22Rv1 (cell line): ENCODE measurements around the gene PPP1R13B.

Experiments used
- ZFX ChIP-seq: fragments of 450-650 bp; IDR thresholded peaks from 2 replicates; pipeline ENCODE4 v1.6.1; 2017; ENCODE audit warnings: antibody characterized with exemption, borderline replicate concordance
- TF ChIP-seq, protein P1 (sequence below): fragments of 450-650 bp; IDR thresholded peaks from 2 replicates; pipeline ENCODE4 v1.5.1; 2017; ENCODE audit warnings: mild to moderate bottlenecking

DNA sequence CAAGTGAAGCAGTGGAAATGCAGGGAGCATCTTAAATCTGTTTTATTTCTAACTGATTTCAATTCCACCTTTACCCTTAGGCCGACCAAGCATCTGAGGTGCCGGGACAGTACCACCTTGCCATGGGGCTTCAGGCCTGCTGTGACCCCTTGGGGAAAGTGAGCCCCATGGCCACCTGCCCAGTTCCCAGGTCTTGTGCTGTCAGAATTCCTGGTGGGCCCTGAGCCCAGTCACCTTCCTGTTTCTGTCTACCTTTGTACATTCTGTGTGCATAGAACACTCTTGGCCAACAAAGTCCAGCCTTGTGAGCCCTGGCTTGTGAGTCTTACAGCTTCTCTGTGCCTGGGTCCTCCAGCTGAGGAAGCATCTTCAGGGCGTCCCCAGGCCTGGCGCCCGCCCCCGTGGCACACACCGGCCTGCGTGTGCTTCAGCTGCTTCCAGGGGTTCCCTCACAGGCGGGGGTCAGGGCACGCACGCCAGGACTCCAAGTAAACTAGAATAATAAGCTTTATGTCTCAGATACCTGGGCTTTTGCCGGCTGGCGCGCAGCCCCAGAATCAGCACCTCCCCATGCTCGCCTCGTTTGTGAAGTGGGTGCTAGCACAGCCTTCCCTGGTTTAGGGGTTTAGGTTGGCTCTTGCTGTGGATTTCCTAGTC, 121.5 kb downstream of the PPP1R13B start:
- TF ChIP-seq, protein P1, sequence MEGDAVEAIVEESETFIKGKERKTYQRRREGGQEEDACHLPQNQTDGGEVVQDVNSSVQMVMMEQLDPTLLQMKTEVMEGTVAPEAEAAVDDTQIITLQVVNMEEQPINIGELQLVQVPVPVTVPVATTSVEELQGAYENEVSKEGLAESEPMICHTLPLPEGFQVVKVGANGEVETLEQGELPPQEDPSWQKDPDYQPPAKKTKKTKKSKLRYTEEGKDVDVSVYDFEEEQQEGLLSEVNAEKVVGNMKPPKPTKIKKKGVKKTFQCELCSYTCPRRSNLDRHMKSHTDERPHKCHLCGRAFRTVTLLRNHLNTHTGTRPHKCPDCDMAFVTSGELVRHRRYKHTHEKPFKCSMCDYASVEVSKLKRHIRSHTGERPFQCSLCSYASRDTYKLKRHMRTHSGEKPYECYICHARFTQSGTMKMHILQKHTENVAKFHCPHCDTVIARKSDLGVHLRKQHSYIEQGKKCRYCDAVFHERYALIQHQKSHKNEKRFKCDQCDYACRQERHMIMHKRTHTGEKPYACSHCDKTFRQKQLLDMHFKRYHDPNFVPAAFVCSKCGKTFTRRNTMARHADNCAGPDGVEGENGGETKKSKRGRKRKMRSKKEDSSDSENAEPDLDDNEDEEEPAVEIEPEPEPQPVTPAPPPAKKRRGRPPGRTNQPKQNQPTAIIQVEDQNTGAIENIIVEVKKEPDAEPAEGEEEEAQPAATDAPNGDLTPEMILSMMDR = no peak
- no peak for TF ChIP-seq ZFX
